Measurements from ENCODE around the gene SMOC2.

DNA sequence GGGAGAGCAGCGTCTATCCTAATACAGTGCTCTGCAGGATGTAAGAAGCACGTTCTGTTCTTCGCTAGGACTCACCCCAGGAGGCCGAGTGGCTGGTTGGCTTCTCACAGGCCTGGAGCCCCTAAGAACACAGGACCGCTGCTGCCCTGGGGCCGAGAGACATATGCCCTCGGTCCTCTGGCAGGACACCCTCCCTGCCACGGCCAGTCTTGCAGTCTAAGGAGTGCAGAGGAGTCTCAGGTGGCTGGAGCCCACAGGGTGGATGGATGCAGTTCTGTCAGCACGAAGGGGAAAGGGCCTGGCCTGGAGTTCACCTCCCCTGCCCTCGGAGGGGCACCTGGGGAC is 96.5 kb downstream of the SMOC2 start:
- TF ChIP-seq, protein P1, sequence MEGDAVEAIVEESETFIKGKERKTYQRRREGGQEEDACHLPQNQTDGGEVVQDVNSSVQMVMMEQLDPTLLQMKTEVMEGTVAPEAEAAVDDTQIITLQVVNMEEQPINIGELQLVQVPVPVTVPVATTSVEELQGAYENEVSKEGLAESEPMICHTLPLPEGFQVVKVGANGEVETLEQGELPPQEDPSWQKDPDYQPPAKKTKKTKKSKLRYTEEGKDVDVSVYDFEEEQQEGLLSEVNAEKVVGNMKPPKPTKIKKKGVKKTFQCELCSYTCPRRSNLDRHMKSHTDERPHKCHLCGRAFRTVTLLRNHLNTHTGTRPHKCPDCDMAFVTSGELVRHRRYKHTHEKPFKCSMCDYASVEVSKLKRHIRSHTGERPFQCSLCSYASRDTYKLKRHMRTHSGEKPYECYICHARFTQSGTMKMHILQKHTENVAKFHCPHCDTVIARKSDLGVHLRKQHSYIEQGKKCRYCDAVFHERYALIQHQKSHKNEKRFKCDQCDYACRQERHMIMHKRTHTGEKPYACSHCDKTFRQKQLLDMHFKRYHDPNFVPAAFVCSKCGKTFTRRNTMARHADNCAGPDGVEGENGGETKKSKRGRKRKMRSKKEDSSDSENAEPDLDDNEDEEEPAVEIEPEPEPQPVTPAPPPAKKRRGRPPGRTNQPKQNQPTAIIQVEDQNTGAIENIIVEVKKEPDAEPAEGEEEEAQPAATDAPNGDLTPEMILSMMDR (CRISPR knock-in tag; IDR thresholded peaks at IDR 0.05), result no peak
- TF ChIP-seq TAF1 (CRISPR knock-in tag; IDR thresholded peaks at IDR 0.05) (no peak), MAZ (IDR thresholded peaks at IDR 0.05; ENCODE audit: borderline replicate concordance, low read depth, low read length) (no peak), MAZ (CRISPR knock-in tag; IDR thresholded peaks at IDR 0.05; ENCODE audit: low read depth) (no peak), ARNTL (CRISPR knock-in tag; IDR thresholded peaks at IDR 0.05) (no peak), TP53 (CRISPR knock-in tag; conservative IDR thresholded peaks at IDR 0.05) (no peak), NFAT5 (CRISPR knock-in tag; IDR thresholded peaks at IDR 0.05) (no peak), KDM1A (CRISPR knock-in tag; IDR thresholded peaks at IDR 0.05) (no peak), MBD4 (IDR thresholded peaks at IDR 0.05; ENCODE audit: borderline replicate concordance, low read length) (no peak), ZNF331 (CRISPR knock-in tag; IDR thresholded peaks at IDR 0.05) (no peak), ZFP36 (IDR thresholded peaks at IDR 0.05; ENCODE audit: borderline replicate concordance, low read depth, low read length, partially characterized antibody) (no peak), SRF (IDR thresholded peaks at IDR 0.05; ENCODE audit: low read depth, low read length) (no peak), ZNF879 (CRISPR knock-in tag; IDR thresholded peaks at IDR 0.05) (no peak)
- TF ChIP-seq, protein P2, sequence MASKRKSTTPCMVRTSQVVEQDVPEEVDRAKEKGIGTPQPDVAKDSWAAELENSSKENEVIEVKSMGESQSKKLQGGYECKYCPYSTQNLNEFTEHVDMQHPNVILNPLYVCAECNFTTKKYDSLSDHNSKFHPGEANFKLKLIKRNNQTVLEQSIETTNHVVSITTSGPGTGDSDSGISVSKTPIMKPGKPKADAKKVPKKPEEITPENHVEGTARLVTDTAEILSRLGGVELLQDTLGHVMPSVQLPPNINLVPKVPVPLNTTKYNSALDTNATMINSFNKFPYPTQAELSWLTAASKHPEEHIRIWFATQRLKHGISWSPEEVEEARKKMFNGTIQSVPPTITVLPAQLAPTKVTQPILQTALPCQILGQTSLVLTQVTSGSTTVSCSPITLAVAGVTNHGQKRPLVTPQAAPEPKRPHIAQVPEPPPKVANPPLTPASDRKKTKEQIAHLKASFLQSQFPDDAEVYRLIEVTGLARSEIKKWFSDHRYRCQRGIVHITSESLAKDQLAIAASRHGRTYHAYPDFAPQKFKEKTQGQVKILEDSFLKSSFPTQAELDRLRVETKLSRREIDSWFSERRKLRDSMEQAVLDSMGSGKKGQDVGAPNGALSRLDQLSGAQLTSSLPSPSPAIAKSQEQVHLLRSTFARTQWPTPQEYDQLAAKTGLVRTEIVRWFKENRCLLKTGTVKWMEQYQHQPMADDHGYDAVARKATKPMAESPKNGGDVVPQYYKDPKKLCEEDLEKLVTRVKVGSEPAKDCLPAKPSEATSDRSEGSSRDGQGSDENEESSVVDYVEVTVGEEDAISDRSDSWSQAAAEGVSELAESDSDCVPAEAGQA (IDR thresholded peaks at IDR 0.05; ENCODE audit: low read depth), result no peak
- TF ChIP-seq, protein P2 (CRISPR knock-in tag; IDR thresholded peaks at IDR 0.05; ENCODE audit: borderline replicate concordance), result no peak
- TF ChIP-seq, protein P3, sequence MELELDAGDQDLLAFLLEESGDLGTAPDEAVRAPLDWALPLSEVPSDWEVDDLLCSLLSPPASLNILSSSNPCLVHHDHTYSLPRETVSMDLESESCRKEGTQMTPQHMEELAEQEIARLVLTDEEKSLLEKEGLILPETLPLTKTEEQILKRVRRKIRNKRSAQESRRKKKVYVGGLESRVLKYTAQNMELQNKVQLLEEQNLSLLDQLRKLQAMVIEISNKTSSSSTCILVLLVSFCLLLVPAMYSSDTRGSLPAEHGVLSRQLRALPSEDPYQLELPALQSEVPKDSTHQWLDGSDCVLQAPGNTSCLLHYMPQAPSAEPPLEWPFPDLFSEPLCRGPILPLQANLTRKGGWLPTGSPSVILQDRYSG (CRISPR knock-in tag; IDR thresholded peaks at IDR 0.05), result no peak

Measured in HepG2 (cell line).